ENCODE data around the gene PLEKHG2.

Gene PLEKHG2

DNA sequence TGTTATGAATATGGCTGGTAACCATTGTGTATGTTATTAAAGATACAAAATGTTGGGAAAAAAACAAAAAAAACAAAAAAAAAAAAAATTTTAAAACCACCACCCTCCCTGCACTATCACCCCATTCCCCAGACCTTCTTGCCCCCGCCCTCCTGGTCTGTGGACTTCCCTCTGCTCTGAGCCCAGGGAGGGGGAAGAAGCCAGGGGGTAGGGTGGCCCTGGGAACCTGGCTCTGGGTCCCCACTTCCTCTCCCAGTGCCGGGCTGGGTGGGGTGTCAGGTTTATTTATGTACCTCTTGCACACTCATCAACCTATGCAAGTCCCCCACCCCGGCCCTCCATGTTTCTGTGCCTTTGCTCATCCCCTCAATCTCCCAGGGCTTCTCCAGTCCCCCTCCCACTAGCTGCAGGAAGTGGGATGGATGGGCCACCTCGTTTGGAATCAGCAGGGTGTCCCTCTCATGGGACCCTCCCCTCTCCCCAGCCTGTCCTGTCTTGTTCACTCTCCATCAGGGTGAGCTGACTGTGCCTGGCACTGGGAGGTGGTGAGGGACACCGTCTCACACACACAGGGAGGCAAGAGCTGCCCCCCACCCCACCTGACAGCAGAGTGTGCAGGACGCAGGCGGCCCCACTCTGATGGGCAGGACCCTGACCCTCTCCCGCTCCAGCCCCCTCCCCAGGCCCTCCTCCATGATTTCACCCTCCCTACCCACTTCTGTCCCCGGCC lies 27.5 kb upstream of the PLEKHG2 start:
- no peak for DNase-seq (ENCODE audit: low read depth)

DNA sequence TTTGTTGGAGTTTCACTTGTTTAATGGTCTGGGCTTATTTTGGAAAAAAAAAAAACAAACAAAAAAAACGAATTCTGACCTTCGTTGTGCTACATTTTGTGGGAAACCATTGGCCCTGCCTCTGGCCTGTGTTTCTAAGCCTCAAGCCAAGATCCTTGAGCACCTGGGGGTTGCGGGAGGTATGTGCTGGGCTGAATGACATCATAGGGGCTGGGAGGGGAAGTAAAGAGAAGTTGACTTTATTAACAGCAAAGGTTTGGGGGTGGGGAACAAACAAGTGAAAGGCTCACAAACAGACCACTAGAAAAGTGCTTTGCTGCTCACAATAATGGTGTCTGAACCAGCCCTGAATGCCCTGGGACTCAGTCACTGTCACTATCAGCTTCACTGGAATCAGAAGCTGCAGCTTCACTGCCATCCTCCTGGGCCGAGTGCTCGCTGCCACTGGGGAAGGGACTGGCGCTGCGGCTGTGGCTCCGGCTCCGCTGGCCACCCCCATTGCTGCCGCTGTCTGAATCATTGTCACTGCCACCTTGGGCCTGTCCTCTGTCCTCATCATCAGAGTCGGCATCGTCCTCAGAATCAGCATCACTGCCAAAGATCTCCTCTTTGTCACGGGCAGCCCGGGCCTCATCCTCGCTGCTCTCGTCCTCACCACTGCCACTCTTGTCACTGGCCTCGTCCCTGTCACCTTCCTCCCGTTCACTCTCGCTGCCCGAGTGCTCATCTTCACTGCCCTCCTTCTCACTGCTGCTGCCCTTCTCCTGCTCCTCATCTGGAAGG lies 26.6 kb upstream of the PLEKHG2 start:
- no peak for DNase-seq (ENCODE audit: low read depth)

DNA sequence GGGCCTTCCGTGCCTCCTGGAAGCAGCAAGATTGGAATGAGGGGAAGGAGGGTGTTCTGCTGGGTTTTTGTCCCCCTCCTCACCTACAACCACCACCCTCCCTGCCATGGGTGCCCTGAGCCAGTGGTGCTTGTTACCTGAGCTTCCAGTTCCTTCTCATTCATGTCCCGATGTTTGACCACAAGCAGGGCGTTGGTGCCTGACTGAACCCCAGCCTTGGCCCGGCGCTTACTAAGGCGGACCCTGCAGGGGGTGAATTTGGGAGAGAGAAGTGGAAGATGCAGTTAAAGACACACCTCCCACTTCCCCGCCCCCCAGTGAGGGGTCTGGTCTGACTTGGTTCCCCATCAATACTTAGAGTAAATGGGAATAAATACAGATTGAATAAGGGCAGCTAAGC lies 25.9 kb upstream of the PLEKHG2 start:
- no peak for DNase-seq (ENCODE audit: low read depth)

DNA sequence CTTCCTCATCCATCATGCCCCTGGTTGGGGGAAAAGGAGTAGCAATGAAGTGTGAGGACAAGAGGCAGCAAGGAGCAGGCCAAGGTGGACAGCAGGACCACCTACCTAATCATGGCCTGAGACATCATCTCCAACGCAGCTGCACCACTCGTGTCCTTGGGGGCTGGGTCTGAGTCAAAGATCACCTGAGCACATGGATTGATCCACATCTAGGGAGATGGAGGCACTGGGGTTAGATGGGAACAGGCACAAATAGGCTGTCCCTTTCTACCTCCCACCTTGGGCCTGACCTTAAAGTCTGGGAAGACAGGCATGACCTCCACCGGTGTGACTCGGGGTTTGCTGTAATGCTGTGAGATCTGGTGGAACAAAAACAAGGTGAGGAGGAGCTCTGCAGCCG lies 23.8 kb upstream of the PLEKHG2 start:
- no peak for DNase-seq (ENCODE audit: low read depth)

DNA sequence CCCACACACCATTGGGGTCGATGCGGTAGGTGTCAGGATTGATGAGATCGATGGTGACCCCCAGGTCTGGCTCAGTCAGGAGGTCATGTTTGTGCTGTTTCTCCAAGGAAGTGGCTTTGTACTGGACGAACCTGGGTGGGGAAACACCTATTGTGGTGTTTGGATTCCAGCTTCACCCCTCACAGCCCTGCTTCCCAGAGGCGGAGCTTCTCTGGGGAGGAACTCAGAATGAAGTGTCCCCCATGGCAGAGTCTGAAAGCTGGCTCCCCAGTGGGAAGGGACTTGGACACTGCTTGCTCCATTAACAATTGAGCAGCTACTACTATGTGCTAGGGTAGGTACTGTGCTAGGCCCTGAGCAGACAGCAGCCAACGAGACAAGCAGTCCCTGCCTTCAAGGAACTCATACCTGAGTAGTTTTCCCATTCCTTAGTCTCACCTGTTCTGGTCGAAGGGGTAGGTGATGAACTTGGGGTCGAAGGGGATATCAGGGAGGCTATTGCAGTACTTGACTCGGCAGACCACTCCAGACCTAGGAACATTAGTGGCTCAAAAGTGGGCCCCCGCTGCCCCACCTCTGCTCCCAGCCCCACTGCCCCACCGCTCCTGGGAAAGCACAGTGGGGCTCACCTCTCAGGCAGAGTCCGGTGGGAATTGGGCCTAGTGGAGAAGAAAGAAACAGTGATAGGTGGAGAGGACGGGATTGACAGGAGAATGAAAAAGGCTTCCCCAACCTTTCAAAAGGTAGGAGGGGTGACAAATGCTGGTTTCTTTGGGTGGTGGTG lies 22.6 kb upstream of the PLEKHG2 start:
- DNase-seq (ENCODE audit: low read depth), result no peak

DNA sequence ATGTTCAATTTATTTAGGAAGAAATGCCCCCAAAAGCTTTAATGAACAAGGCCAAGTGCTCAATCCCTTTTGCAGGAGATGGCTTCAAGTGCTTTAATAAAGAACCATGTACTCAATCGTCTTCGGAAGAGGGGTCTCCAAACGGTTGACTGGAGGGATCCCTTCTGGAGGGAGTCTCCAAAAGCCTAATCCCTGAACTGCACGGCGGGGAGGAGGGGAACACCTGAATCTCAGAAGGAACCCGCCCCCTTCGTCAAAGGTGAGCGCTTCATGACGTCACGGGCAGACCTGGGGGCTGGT lies 22.1 kb upstream of the PLEKHG2 start:
- no peak for DNase-seq (ENCODE audit: low read depth)

DNA sequence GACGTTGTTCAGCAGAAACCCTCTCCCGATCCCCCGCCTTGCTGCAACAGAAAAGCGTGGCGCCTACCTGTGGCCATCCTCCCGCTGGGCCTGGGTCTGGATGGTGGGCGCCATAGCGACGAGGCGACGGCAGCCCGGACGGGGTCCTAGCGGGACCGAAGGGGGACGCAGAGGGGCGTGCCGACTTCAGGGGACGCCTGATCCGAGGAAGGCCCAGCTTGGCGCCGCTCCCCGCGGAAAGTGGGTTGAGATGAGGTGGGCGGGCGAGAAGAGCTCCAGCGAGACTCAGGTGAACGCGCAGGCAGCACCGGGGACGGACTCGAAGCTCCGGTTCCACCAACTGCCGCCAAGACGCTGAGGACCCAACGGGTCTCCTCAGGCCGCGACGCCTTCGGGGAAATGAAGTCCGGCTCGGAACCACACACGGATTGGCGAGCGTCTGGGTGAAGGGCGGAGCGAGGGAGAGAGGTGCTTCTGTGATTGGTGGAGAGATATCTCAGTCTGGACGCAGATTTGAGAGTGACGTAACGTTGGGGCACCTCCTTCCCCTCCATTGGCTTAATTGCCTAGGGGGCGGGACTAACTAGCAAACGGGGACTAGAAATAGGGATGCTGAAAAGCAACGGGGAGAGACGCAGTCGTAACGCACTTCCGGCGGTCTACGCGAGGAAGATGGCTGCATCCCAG lies 21.6 kb upstream of the PLEKHG2 start, which contains the start of the genes MED29 and PAF1:
TSS of gene MED29 (plus strand) at position 628 of the 687 bp plus-strand sequence. CDS start at position 673, 45 bp downstream.
TSS of gene PAF1 (minus strand) at position 356 of the 687 bp plus-strand sequence. CDS start at position 114, 242 bp downstream.
- peak; percentile 84 for DNase-seq (ENCODE audit: low read depth)

DNA sequence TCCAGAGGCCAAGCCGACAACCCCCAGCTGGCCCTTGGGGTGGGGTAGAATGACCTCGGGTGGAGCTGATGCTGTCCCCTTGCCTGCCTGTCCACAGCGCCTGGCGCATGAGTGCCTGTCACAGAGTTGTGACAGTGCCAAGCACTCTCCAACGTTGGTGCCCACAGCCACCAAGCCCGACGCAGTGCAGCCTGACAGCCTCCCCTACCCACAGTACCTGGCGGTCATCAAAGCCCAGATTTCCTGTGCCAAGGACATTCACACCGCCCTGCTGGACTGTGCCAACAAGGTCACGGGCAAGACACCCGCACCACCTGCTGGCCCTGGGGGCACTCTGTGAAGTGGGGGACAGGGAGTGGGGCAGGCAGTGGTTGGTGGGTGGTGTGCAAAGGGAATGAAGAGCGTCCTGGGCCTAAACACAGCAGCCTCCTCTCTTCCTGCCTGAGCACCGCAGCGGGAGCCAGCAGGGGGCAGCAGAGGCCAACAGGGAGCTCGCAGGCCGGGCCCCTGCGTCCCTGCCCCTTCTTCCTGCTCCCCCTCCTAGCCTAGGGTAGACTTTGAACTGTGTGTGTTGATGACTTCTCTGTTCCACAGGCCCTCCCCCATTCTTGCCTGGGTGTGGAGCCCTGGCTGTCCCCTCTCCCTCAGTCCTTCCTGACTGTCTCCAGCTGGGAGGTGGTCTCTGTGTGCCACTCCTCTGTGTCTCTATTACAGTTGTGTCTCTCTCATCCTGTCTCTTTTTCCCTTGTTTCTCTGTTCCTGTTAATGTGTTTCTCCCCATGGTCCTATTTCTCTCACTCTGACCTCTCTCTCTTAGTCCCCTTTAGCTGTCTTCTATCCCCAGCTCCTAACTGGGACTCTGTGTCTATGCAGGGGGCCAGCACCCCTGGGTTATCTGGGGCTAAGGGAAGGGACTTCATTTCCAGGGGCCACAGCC lies 14.8 kb upstream of the PLEKHG2 start:
- peak; percentile 91 for DNase-seq (ENCODE audit: low read depth)

DNA sequence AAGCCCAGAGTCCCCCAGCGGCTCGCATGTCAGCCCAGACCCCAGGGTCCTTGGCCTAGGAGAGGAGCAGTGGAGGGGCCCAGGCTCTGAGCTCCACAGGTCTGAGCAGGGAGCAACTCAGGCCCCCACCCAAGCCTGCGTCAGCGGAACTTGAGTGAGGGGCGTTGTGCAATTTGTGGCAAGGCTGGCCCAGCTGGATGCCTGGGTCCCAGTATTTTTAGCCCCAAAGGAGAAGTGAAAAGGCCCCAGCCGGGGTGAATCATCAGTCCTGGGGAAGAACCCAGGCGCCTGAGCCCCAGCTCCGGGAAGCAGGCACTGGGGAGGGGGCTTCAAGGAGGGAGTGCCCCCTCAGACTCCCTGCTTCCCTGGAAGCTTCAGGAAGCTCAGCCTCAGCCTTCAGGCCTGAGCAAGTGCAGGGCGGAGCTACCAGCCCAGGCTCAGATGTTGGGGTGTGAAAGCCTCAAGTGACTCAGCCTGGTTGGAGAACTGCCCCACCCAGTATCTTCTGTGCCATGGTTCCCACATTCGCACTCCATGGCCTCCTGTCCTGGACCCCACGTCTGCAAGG lies 14.1 kb upstream of the PLEKHG2 start:
- no peak for DNase-seq (ENCODE audit: low read depth)

DNA sequence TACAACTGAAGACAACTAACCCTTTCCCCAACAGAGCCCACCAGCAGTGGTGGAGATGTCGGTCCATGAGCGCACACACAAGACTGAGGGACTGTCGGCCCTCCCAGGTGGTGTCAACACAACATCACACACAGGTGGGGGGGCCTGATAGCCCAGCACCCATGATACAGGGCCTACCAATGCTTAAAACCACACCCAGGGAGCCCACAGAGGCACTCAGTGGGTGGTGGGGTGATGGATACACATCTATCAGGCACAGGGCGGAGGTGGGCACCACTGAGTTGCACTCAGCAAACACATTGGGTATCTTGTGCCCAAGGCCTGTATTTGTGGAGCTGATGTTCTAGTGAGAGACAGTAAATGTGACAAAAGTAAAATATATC lies 12.8 kb upstream of the PLEKHG2 start:
- DNase-seq (ENCODE audit: low read depth), result no peak

DNA sequence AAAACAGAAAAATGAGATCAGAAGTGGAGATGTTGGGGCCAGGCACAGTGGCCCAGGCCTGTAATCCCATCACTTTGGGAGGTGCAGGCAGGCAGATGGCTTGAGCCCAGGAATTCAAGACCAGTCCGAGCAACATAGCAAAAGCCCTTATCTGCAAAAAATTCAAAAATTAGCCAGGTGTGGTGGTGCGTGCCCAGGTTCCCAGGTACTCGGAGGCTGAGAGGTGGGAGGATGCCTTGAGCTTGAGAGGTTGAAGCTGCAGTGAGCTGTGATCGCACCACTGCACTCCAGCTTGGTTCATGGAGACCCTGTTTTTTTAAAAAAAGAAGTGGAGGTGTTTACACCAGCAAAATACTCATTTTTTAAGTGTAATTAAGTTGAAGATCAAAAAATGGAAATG lies 12.4 kb upstream of the PLEKHG2 start:
- DNase-seq (ENCODE audit: low read depth), result no peak

DNA sequence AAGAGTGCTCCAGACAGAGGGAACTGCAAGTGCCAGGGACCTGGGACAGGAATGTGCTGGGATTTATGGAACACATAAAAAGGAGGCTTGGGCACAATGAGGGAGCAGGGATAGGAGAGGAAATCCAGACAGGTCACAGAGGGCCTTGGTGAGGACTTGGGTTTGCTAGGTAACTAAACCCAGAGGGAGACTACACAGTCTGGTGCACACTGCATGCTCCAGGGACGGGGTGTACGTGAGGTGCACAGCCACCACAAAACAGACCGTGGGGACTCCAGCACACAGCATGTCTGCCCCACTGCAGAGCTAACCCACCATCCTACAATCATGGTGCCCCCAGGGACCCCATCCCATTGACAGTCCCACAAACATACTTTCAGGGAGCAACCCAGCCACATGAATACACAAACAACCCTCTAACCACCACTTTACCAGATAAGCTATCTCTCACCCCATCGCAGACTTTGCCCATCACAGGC lies 11.4 kb upstream of the PLEKHG2 start:
- no peak for DNase-seq (ENCODE audit: low read depth)

DNA sequence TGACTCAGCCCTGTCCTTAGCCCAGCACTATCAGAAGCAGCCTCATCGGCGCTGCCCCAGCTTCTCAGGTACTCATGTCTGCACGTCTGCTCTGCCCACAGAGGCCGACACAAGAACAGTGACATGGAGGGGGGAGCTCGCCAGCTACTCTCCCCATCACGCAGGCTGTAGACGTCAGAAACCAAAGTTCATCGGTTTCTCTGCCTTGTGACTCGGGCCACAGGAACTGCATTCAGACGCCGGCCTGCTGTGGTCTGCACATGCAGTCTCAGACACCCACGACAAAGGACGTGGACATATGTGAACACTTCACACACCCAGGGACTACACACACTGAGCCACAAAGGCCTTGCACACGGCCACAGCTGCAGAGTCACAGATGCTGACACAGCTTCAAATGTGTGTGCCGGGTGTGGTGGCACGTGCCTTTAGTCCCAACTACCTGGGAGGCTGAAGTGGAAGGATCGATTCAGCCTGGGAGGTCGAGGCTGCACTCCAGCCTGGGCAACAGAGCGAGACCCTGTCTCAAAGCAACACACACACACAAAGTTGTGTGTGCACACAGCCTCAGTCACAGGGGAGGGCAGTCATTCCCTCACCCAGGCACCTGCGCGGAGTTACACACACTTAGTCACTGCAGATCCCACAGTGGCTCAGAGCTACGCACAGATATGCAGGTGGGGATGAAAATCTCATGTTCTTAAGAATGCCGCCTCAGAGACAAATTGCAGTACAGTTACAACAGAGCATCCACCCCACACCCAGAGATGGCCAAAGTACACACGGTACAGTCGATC lies 10.7 kb upstream of the PLEKHG2 start:
- DNase-seq (ENCODE audit: low read depth), result peak; percentile 66

DNA sequence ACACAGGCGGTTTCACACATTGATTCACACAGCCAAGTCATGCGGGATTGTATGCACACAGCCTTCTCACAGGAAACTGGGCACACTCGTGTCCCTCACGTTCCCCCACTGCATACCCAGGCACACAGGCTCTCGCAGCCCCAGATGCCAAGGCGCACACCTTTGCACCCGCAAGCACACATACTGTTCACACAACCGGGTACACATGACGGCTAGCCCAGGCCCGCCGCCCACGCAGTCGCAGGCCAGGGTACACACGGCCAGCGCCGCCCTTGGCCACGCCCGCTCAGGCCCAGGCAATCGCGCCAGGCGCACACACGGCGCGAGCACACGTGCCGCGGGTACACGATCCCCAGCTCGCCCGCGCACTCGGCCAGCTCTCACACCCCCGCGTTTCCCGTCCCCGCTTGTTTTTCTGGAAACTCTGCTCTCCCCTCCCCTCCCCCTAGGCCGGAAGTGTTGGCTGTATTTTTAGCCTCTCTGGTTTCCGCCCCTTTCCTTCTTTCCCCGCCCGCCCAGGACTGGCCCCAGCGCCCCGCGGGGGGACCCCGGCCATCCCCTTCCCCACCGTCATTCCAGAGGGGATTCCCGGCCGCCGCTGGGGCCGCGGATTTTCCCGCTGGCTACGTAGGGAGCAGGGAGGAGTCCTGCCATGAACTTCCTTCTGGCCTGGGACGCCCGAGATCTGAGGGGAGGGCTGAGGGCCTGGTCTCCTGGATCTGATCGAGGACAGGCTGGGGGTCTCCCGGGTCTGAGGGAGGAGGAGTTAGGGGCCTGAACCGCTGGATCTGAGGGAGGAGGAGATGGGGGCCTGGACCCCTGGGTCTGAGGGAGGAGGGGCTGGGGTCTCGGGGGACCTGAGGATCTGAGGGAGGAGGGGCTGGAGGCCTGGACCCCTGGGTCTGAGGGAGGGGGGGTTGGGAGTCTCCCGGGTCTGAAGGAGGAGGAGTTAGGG lies 9.8 kb upstream of the PLEKHG2 start:
- DNase-seq (ENCODE audit: low read depth), result peak; percentile 67

DNA sequence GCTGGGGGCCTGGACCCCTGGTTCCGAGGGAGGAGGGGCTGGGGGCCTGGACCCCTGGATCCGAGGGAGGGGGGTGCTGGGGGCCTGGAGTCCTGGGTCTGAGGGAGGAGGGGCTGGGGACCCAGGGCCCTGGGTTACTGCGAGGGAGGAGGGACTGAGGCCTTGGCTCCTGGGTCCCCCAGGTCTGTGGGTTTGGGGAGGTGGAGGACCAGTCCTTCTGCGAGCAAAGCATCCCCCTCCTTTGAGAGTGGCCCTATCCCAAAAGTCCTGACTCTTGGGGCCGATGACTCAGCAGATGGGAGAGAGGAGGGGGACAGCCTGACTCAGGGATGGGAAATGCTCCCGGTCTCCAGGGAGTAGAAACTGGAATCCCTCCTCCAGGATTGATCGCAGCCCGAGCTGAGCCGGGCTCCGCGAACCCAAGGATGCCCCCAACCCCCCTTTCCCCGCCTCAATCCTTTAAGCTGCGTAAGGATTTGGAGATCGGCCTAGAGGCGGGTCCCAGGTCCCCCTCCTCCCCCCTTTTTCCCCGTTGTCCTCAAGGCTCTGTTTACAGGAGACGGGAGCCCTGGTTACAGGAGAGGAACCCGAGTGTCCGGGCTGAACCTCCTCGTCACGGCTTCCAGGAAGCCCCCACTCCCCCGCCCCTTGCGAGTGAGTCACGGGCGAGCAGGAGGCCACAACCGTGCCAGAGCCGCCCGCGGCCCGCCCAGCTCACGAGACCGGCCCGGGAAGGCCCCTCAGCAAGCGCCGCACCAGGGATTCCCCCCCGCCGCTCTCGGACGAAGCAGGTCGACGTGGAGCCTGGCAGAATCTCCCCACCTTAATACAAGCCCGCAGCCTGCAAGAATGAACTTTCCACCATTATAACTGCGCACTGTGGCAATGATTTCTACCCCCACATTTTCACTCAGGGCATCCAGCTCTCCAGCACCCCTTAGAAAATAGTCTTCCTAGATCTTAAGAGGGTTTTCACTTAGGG lies 8.8 kb upstream of the PLEKHG2 start:
- DNase-seq (ENCODE audit: low read depth), result peak; percentile 91

DNA sequence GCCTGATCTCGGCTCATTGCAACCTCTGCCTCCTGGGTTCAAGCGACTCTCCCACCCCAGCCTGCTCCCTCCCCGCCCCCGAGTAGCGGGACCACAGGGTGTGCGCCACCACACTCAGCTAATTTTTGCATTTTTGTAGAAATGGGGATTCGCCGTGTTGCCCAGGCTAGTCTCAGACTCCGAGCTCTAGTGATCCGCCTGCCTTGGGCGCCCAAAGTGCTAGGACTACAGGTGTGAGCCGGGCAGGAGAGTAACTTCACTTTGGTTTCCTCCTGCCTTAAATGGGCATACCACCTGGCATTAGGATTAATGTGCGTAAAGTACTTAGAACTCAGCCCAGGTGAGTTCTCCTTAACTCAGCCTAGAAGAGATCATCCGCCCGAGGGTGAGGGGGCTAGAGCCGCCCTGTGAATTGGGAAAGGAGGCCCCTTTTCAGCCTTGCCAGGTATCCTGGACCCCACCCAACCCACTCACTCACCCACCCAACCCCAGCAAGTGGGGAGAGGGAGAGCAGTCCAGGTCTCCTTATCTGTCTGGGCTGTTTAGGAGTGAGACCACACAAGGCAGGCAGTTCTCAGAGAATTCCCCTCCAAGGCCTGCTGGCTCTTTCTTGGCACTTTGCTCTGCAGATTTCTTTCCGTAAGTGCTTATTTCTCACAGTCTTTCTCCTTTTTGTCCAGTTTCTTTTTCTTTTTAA lies 7.1 kb upstream of the PLEKHG2 start:
- DNase-seq (ENCODE audit: low read depth), result no peak

Data from stimulated activated CD8-positive, alpha-beta memory T cell treated with anti-CD3 and anti-CD28 coated beads, Interleukin-7, amount 100 ng/mL, for 24 hours (primary cell).